ENCODE results near the gene XXYLT1. TPM values are rescaled to one million over a fixed set of nuclear protein-coding genes. Genes with fewer than 3 reads are reported as not detected.

The XXYLT1 gene
- total RNA-seq, 1 donor from 2014 or later, result 25.4 TPM

- peaks cover 26% of the 10 kb centered on the region for H3K27me3 Mint-ChIP-seq
- H3K36me3 Mint-ChIP-seq (ENCODE audit: insufficient read depth), result peaks cover 7% of the 10 kb centered on the region
- H3K9me3 Mint-ChIP-seq (ENCODE audit: low read depth), result no peaks in the 10 kb centered on the region
- no peak for TF ChIP-seq CTCF (IDR thresholded peaks at IDR 0.05; ENCODE audit: unreplicated experiment)
- H3K4me1 Mint-ChIP-seq (ENCODE audit: low read depth), result no peaks in the 10 kb centered on the region
- H3K4me3 Mint-ChIP-seq (ENCODE audit: low read depth), result no peak overlapping the region
- no peak overlapping the region for H3K27ac Mint-ChIP-seq
- no peak for DNase-seq (ENCODE audit: low spot score, unreplicated experiment)
Observed at GRCh38 chr3:195172896-195173295, 98.1 kb downstream of the XXYLT1 start.

- no peak for TF ChIP-seq CTCF (IDR thresholded peaks at IDR 0.05; ENCODE audit: unreplicated experiment)
- DNase-seq (ENCODE audit: low spot score, unreplicated experiment), result no peak
- no peaks in the 10 kb centered on the region for H3K4me1 Mint-ChIP-seq (ENCODE audit: low read depth)
- peak overlapping the region; percentile 5 for H3K27ac Mint-ChIP-seq
- H3K27me3 Mint-ChIP-seq, result peaks cover 25% of the 10 kb centered on the region
- no peak overlapping the region for H3K4me3 Mint-ChIP-seq (ENCODE audit: low read depth)
- no peaks in the 10 kb centered on the region for H3K9me3 Mint-ChIP-seq (ENCODE audit: low read depth)
- peaks cover 7% of the 10 kb centered on the region for H3K36me3 Mint-ChIP-seq (ENCODE audit: insufficient read depth)
Observed at GRCh38 chr3:195172039-195172684, 98.8 kb downstream of the XXYLT1 start.

GRCh38 chr3:195171093-195171873 lies 99.7 kb downstream of the XXYLT1 start:
- peaks cover 2% of the 10 kb centered on the region for H3K4me1 Mint-ChIP-seq (ENCODE audit: low read depth)
- H3K9me3 Mint-ChIP-seq (ENCODE audit: low read depth), result no peaks in the 10 kb centered on the region
- peaks cover 28% of the 10 kb centered on the region for H3K27me3 Mint-ChIP-seq
- H3K36me3 Mint-ChIP-seq (ENCODE audit: insufficient read depth), result peaks cover 7% of the 10 kb centered on the region
- H3K27ac Mint-ChIP-seq, result no peak overlapping the region
- TF ChIP-seq CTCF (IDR thresholded peaks at IDR 0.05; ENCODE audit: unreplicated experiment), result no peak
- DNase-seq (ENCODE audit: low spot score, unreplicated experiment), result no peak
- H3K4me3 Mint-ChIP-seq (ENCODE audit: low read depth), result no peak overlapping the region

GRCh38 chr3:195170496-195170895 lies 100.5 kb downstream of the XXYLT1 start:
- Mint-ChIP-seq H3K4me1 (ENCODE audit: low read depth) (peaks cover 8% of the 10 kb centered on the region), H3K4me3 (ENCODE audit: low read depth) (no peak overlapping the region), H3K9me3 (ENCODE audit: low read depth) (no peaks in the 10 kb centered on the region), H3K27me3 (peaks cover 29% of the 10 kb centered on the region), H3K27ac (no peak overlapping the region), H3K36me3 (ENCODE audit: insufficient read depth) (peaks cover 7% of the 10 kb centered on the region)
- no peak for TF ChIP-seq CTCF (IDR thresholded peaks at IDR 0.05; ENCODE audit: unreplicated experiment)
- DNase-seq (ENCODE audit: low spot score, unreplicated experiment), result no peak

GRCh38 chr3:195169011-195169649 lies 101.8 kb downstream of the XXYLT1 start:
- Mint-ChIP-seq H3K9me3 (ENCODE audit: low read depth) (no peaks in the 10 kb centered on the region), H3K27me3 (peaks cover 27% of the 10 kb centered on the region), H3K4me3 (ENCODE audit: low read depth) (no peak overlapping the region), H3K27ac (no peak overlapping the region), H3K36me3 (ENCODE audit: insufficient read depth) (no peaks in the 10 kb centered on the region), H3K4me1 (ENCODE audit: low read depth) (peaks cover 21% of the 10 kb centered on the region)
- no peak for TF ChIP-seq CTCF (IDR thresholded peaks at IDR 0.05; ENCODE audit: unreplicated experiment)
- no peak for DNase-seq (ENCODE audit: low spot score, unreplicated experiment)

Measured in progenitor cell of endocrine pancreas (in vitro differentiated cells).